ENCODE data around the gene APOBEC3G.
"Not testable (repeated sequence)": the region's sequence is repeated elsewhere in the genome, so short reads cannot be mapped to it uniquely, and the experiment has no call there.

APOBEC3G gene
- 19.3 reads per million, percentile 46 among the genes with 10 or more reads in this experiment for total RNA-seq

DNA sequence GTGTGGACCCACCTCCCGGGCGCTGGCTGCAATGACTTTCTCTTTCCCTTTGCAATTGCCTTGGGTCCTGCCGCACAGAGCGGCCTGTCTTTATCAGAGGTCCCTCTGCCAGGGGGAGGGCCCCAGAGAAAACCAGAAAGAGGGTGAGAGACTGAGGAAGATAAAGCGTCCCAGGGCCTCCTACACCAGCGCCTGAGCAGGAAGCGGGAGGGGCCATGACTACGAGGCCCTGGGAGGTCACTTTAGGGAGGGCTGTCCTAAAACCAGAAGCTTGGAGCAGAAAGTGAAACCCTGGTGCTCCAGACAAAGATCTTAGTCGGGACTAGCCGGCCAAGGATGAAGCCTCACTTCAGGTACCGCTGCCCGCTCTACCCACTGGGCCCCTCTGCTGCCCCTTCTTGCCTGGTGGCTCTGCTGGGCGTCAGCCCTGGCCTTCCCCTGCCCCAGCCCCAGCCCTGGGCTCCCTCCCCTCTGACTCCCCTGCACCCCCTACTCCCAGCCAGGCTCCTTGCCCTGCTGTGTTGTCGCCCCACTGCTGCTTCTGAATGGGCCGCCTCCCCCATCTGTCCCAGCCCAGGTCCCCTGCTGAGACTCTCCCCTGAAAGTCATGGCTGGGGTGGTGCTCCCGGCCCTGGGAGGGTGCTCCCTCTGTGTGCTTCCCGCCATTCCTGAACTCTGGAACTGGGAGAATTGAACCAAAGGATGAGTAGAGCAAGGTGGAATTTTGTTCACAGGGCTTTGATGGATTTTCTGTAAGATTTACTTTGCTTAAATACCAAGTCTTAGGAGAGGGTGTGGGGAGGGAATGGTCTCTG lies at the start of gene APOBEC3G:
TSS of gene APOBEC3G (plus strand) at position 250 of the 815 bp plus-strand sequence. CDS start at position 337, 87 bp downstream.
- DNase-seq: peak; percentile 31

DNA sequence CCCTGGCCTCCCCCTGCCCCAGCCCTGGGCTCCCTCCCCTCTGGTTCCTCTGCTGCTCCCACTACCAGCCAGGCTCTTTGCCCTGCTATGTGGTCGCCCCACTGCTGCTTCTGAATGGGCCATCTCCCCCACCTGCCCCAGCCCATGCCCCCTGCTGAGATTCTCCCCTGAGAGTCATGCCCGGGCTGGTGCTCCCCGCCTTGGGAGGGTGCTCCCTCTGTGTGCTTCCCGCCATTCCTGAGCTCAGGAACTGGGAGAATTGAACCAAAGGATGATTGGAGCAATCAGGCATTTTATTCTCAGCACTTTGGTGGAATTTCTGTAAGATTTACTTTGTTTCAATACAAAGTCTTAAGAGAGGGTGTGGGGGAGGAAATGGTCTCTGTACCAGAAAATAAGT lies 49.4 kb upstream of the APOBEC3G start:
- no peak for DNase-seq

DNA sequence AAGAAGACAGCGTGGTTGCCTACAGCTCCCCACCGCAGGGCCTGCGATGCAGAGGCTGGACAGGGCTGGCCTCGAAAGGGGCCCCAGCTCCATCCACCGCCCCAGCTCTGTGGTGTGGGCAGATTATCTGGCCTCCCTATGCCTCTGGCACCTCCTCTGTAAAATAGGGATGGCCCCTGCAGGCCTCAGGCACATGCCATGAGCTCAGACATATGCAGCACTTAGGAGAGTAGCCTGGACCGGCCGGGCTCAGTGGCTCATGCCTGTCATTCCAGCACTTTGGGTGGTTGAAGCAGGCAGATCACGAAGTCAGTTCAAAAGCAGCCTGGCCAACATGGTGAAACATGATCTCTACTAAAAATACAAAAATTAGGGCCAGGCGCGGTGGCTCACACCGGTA lies 48.8 kb upstream of the APOBEC3G start:
- no peak for DNase-seq

DNA sequence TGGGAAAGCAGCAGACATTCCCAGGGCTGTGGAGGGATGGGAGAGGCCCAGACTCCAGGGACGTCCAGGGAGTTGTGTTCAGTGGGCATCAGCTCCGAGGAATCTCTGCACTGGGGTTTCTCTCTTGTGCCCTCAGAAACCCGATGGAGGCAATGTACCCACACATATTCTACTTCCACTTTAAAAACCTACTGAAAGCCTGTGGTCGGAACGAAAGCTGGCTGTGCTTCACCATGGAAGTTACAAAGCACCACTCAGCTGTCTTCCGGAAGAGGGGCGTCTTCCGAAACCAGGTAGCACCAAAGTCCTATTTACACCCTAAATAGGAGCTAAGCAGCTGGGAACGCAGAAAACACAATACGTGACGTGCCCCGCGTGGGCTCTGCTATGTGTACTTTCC lies 47.8 kb upstream of the APOBEC3G start:
- DNase-seq: no peak

DNA sequence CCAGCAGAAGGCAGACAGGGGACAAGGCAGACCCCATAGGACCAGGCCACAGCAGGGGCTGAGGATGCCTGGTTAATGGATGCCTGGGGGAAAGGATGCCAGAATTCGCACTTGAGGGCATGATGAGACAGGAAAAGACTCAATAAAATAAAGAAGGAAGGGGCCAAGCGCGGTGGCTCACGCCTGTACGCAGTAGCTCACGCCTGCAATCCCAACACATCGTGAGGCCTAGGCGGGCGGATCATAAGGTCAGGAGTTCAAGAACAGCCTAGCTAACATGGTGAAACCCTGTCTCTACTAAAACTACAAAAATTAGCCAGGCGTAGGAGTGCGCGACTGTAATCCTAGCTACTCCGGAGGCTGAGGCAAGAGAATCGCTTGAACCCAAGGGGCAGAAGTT lies 46.4 kb upstream of the APOBEC3G start:
- DNase-seq: no peak

DNA sequence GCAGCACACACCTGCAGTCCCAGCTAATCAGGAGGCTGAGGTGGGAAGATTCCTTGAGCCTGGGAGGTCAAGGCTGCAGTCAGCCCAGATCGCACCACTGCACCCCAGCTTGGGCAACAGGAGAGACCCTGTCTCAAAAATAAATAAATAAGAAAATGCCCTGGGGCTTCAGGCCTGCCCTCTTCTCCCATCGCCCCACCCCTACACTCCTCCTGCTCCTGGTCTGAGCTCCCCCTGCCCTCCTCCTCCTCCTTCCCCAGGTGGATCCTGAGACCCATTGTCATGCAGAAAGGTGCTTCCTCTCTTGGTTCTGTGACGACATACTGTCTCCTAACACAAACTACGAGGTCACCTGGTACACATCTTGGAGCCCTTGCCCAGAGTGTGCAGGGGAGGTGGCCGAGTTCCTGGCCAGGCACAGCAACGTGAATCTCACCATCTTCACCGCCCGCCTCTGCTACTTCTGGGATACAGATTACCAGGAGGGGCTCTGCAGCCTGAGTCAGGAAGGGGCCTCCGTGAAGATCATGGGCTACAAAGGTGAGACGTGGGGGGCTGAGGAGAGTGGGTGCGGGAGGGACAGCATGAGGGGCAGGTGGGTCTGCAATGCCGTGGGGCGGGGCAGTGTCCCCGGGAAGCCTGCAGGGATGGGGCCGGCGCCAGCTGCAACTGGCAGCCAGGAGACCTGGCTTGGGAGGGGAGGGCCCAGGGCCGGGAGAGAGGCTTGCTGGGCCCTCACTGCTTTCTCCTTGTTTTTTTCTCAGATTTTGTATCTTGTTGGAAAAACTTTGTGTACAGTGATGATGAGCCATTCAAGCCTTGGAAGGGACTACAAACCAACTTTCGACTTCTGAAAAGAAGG lies 45.4 kb upstream of the APOBEC3G start:
- not testable (repeated sequence) for DNase-seq

DNA sequence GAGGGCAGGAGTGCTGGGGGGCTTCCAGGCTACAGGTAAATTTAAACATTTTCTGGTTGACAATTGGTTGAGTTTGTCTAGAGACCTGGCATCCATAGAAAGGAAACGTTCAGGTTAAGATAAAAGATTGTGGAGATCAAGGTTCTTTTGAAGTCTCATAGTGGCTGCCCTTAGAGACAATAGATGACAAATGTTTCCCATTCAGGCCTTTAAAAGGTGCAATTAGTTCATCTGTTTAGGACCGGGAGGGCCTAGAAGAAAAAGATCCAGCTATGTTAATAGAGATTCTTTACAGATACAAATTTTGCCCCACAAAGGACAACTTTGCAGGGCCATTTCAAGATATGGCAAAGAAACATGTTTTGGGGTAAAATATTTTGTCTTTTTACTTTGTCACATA lies 40.0 kb upstream of the APOBEC3G start:
- not testable (repeated sequence) for DNase-seq

DNA sequence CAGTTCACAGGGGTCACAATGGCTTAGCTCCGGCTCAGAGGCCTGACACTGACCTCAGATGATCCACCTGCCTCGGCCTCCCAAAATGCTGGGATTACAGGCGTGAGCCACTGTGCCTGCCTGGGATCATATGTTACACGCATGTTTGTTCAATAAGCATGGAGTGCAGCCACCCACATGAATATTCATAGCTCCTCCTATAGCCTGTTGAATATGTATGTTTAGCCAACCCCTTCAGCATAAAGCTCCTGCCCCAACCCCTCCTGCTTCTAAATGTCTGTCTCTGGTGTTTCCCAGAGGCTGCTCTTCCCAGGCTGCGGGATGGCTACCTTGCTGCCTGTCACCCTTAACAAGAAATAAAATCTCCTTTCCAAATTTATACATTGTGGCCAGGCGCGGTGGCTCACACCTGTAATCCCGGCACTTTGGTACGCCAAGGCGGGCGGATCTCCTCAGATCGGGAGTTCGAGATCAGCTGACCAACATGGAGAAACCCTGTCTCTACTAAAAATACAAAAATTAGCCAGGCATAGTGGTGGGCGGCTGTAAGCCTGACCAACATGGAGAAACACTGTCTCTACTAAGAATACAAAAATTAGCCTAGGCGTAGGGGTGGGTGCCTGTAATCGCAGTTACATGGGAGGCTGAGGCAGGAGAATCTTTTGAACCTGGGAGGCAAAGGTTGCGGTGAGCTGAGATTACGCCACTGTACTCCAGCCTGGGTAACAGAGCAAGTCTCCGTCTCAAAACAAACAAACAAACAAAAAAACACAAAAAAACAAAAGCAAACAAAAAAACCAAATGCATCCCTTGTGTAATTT lies 37.6 kb upstream of the APOBEC3G start:
- no peak for DNase-seq

DNA sequence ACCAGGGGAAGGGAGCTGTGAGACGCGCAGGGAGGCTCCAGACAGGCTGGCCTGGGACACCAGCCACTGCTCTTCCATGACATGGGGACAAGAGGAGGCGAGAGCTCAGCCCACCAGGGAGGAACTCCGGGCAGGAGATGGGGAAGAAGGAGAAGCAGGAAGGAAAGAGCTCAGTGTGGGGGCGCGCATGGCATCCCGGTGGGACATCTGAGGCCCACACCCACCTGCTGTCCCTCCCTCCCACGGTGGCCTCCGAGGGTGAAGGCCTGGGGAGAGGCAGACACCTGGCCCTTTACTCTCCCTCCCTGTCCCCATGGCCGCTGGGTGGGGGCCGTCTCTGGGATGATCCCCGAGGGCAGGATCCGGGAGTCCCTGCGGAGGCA lies 36.9 kb upstream of the APOBEC3G start:
- not testable (repeated sequence) for DNase-seq

DNA sequence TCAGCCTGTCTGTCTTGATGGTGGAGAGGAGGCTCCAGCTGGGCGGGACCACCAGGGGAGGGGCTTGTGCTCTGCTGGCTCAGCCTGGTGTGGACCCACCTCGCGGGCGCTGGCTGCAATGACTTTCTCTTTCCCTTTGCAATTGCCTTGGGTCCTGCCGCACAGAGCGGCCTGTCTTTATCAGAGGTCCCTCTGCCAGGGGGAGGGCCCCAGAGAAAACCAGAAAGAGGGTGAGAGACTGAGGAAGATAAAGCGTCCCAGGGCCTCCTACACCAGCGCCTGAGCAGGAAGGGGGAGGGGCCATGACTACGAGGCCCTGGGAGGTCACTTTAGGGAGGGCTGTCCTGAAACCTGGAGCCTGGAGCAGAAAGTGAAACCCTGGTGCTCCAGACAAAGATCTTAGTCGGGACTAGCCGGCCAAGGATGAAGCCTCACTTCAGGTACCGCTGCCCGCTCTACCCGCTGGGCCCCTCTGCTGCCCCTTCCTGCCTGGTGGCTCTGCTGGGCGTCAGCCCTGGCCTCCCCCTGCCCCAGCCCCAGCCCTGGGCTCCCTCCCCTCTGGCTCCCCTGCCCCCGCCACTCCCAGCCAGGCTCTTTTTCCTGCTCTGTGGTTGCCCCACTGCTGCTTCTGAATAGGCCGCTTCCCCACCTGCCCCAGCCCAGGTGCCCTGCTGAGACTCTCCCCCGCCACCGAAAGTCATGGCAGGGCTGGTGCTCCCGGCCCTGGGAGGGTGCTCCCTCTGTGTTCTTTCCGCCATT lies 36.4 kb upstream of the APOBEC3G start, which contains the start of gene APOBEC3F:
TSS of gene APOBEC3F (plus strand) at position 327 of the 759 bp plus-strand sequence. CDS start at position 424, 97 bp downstream.
- DNase-seq: peak; percentile 46

DNA sequence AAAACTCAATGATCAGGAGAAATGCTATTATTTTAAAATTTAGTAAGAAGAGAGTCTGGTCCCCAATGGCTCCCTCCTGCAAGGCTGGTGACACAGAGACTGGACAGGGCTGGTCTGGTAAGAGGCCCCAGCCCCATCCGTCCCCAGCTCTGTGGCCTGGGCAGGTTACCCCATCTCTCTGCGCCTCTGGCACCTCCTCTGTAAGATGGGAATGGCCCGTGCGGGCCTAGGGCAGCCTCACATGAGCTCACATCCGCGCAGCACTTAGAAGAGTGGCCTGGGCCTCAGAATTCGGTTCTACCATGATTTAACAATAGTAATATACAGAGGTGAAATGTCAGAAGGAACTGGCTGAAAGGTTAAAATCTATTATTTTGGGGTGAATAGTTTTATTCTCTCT lies 35.2 kb upstream of the APOBEC3G start:
- DNase-seq: no peak

DNA sequence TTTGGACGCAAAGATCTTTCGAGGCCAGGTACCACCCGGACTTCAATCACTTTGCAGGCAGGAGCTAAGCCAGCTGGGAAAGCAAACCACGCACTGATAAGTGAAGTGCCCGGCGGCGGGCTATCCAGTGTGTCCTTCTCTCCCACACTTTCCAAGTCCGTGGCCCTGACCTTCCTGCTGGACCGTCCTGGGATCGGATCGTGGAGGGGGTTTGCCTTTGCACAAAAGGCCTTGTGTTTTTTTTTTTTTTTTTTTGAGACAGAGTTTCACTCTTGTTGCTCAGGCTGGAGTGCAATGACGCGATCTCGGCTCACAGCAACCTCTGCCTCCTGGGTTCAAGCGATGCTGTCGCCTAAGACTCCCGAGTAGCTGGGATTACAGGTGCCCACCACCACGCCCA lies 34.0 kb upstream of the APOBEC3G start:
- DNase-seq: not testable (repeated sequence)

DNA sequence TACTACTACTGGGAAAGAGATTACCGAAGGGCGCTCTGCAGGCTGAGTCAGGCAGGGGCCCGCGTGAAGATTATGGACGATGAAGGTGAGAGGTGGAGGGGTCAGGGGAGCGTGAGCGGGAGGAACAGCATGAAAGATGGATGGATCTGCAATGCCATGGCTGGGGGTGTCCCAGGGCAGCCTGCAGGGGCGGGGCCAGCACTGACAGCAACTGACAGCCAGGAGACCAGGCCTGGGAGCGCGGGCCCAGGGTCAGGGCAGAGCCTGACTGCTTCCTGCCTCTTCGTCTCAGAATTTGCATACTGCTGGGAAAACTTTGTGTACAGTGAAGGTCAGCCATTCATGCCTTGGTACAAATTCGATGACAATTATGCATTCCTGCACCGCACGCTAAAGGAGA lies 31.9 kb upstream of the APOBEC3G start:
- DNase-seq: not testable (repeated sequence)

DNA sequence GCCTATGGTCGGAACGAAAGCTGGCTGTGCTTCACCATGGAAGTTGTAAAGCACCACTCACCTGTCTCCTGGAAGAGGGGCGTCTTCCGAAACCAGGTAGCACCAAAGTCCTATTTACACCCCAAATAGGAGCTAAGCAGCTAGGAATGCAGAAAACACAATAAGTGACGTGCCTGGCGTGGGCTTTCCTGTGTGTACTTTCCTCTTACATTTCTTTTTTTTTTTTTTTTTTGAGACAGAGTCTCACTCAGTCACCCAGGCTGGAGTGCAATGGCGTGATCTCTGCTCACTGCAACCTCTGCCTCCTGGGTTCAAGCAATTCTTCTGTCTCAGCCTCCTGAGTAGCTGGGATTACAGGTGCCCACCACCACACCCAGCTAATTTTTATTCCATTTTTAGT lies 27.6 kb upstream of the APOBEC3G start:
- DNase-seq: not testable (repeated sequence)

DNA sequence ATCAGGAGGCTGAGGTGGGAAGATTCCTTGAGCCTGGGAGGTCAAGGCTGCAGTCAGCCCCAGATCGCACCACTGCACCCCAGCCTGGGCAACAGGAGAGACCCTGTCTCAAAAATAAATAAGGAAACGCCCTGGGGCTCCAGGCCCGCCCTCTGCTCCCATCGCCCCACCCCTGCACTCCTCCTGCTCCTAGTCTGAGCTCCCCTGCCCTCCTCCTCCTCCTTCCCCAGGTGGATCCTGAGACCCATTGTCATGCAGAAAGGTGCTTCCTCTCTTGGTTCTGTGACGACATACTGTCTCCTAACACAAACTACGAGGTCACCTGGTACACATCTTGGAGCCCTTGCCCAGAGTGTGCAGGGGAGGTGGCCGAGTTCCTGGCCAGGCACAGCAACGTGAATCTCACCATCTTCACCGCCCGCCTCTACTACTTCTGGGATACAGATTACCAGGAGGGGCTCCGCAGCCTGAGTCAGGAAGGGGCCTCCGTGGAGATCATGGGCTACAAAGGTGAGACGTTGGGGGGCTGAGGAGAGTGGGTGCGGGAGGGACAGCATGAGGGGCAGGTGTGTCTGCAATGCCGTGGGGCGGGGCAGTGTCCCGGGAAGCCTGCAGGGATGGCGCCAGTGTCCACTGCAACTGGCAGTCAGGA lies 25.1 kb upstream of the APOBEC3G start:
- DNase-seq: not testable (repeated sequence)

DNA sequence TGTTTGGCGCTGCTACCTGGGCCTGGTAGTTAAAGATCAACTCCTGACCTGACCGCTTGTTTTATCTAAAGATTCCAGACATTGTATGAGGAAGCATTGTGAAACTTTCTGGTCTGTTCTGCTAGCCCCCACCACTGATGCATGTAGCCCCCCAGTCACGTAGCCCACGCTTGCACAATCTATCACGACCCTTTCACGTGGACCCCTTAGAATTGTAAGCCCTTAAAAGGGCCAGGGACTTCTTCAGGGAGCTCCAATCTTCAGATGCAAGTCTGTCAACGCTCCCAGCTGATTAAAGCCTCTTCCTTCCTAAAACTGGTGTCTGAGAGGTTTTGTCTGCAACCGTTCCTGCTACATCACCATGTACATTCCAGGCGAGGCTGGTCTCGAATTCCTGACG lies 21.4 kb upstream of the APOBEC3G start:
- no peak for DNase-seq

DNA sequence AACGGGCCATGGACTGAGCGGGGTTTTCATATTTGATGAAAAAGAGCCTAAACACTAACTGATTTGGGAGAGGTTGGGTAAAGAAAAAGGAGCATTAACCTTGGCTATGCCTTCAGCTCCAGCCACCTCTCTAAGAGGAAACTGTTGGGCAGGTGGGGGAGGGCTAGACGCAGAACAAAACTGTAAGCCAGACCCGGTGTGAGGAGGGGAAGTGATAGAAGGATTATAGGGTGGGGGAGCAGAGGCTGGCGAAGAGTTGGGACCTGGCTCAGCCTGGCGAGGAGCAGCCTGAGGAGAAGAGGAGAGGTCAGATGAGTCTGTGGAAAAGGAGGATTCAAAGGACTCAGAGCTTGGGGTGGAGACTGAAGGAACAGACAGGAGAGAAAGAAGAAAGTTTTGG lies 15.8 kb upstream of the APOBEC3G start:
- DNase-seq: not testable (repeated sequence)

DNA sequence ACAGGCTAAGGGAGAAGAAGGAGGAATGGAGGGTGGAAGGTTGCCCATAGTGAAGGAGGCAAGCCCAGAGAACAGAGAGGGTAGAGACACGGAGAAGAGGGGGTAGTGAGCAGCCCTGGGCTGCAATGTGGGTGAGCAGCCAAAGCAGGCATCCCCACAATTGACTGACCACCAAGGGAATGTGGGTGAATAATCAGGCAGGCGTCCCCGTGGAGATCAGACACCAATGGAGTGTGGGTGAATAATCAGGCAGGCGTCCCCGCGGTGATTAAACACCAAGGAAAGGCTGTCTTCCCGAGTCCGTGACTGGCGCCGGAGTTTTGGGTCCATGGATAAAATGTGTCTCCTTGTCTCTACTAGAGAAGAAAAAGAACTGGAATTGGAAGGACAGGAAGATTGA lies 15.1 kb upstream of the APOBEC3G start:
- DNase-seq: not testable (repeated sequence)

DNA sequence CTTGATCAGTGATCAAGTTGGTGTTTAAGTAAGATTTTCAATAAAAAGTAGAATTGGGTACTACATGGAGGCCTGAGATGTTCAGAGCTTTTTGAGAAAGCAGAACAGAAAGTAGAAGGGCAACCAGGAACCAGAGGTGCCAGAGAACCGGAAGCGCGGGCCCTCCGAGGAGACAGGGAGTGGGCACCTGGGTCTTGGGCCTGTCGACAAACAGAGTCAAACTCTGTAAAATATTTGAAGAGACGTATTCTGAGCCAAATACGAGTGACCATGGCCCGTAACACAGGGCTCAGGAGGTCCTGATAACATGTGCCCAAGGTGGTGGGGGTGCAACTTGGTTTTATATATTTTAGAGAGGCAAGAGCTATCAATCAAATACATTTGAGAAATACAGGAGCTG lies 13.2 kb upstream of the APOBEC3G start:
- not testable (repeated sequence) for DNase-seq

DNA sequence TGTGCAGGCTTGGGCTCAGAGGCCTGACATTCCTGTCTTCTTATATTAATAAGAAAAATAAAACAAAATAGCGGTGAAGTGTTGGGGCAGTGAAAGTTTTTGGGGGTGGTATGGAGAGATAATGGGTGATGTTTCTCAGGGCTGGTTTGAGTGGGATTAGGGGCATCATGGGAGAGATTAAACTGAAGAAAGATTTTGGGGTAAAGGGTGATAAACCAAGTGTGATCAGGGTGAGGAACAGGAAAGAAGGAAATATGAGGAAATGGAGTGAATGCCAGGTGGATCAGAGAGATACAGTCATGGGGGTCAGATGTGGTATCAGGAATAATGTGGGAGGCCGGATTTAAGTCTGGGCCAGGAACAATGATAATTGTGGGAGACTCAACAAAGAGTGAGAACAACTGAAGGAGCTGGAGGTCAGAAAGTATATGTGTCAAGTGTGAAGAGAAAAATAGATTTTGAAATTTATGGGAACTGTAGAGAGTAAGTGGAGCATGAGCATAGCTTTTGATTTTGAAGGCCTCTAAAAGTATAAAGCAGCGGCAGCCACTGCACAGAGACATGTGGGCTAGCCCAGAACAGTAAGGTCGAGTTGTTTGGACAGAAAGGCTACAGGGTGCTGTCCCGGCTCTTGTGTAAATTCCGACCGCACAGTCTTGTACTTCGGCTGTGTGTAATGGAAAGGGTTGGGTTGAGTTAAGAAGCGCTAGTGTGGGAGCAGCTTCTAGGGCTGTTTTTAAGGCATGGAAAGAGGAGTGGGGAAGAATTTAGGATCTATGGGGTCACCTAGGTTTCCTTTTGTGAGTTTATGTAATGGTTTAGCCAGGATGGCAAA lies 10.4 kb upstream of the APOBEC3G start:
- not testable (repeated sequence) for DNase-seq
